SK-N-SH treated with all-trans-retinoic acid at 6 μM for 48 hours (cell line): ENCODE data around the gene SLC38A10.

ENCODE experiments used
- ATAC-seq: fragments of 200-7000 bp; cut with Tn5 transposase; 3 replicates; pipeline ENCODE4 v1.9.1; 2020; ENCODE audit warnings: mild to moderate bottlenecking, moderate library complexity
- ARNTL ChIP-seq: fragments of 450-650 bp; formaldehyde crosslinking; IDR thresholded peaks from 2 replicates; pipeline ENCODE4 v1.5.0; 2020; ENCODE audit warnings: low read depth, mild to moderate bottlenecking, moderate library complexity, borderline replicate concordance
- BACH2 ChIP-seq: fragments of 250-450 bp; sonication (Bioruptor Pico); IDR thresholded peaks from 2 replicates; pipeline ENCODE4 v1.9.0; 2021; ENCODE audit warnings: mild to moderate bottlenecking, borderline replicate concordance
- CSDC2 ChIP-seq: fragments of 250-450 bp; sonication (Bioruptor Pico); IDR thresholded peaks from 2 replicates; pipeline ENCODE4 v1.5.0; 2020; ENCODE audit warnings: mild to moderate bottlenecking, moderate library complexity
- GLIS3 ChIP-seq: fragments of 250-450 bp; sonication (Bioruptor Pico); IDR thresholded peaks from 2 replicates; pipeline ENCODE4 v1.5.0; 2020; ENCODE audit warnings: mild to moderate bottlenecking, moderate library complexity
- ISL1 ChIP-seq: fragments of 250-450 bp; sonication (Bioruptor Pico); IDR thresholded peaks from 2 replicates; pipeline ENCODE4 v2.1.2; 2022; ENCODE audit warnings: mild to moderate bottlenecking, moderate library complexity
- OSR1 ChIP-seq: fragments of 250-450 bp; sonication (Bioruptor Pico); IDR thresholded peaks from 2 replicates; pipeline ENCODE4 v1.8.0; 2022; ENCODE audit warnings: moderate library complexity, mild to moderate bottlenecking, inconsistent platforms
- PPARA ChIP-seq: fragments of 250-450 bp; sonication (Bioruptor Pico); IDR thresholded peaks from 2 replicates; pipeline ENCODE4 v1.5.0; 2020; ENCODE audit warnings: mild to moderate bottlenecking, borderline replicate concordance
- SNAI2 ChIP-seq: fragments of 250-450 bp; sonication (Bioruptor Pico); IDR thresholded peaks from 2 replicates; pipeline ENCODE4 v1.5.0; 2020; ENCODE audit warnings: mild to moderate bottlenecking, moderate library complexity
- TCF4 ChIP-seq: fragments of 250-450 bp; sonication (Bioruptor Pico); IDR thresholded peaks from 2 replicates; pipeline ENCODE4 v1.8.0; 2021; ENCODE audit warnings: mild to moderate bottlenecking, moderate library complexity, borderline replicate concordance
- TOX ChIP-seq: fragments of 250-450 bp; sonication (Bioruptor Pico); IDR thresholded peaks from 2 replicates; pipeline ENCODE4 v1.8.0; 2021; ENCODE audit warnings: mild to moderate bottlenecking, moderate library complexity, borderline replicate concordance
- ZC3H10 ChIP-seq: fragments of 250-450 bp; sonication (Bioruptor Pico); IDR thresholded peaks from 2 replicates; pipeline ENCODE4 v1.5.1; 2021; ENCODE audit warnings: mild to moderate bottlenecking, moderate library complexity
- ZFP3 ChIP-seq: fragments of 250-450 bp; sonication (Bioruptor Pico); IDR thresholded peaks from 2 replicates; pipeline ENCODE4 v1.5.0; 2020; ENCODE audit warnings: mild to moderate bottlenecking, moderate library complexity
- ZFP30 ChIP-seq: fragments of 450-650 bp; formaldehyde crosslinking; IDR thresholded peaks from 2 replicates; pipeline ENCODE4 v1.5.0; 2022; ENCODE audit warnings: mild to moderate bottlenecking, moderate library complexity
- ZNF565 ChIP-seq: fragments of 450-650 bp; formaldehyde crosslinking; conservative IDR thresholded peaks from 2 replicates; pipeline ENCODE4 v1.5.0; 2020; ENCODE audit warnings: low read depth, mild to moderate bottlenecking, moderate library complexity
- ZNF70 ChIP-seq: fragments of 450-650 bp; formaldehyde crosslinking; IDR thresholded peaks from 2 replicates; pipeline ENCODE4 v1.5.0; 2020; ENCODE audit warnings: mild to moderate bottlenecking, moderate library complexity
- ZNF8 ChIP-seq: fragments of 450-650 bp; formaldehyde crosslinking; IDR thresholded peaks from 2 replicates; pipeline ENCODE4 v1.5.0; 2020; ENCODE audit warnings: mild to moderate bottlenecking, moderate library complexity
- TF ChIP-seq, protein P1 (sequence below): fragments of 250-450 bp; sonication (Bioruptor Pico); IDR thresholded peaks from 2 replicates; pipeline ENCODE4 v1.8.0; 2020; ENCODE audit warnings: mild to moderate bottlenecking, moderate library complexity, borderline replicate concordance
- TF ChIP-seq, protein P2 (sequence below): fragments of 250-450 bp; sonication (Bioruptor Pico); IDR thresholded peaks from 2 replicates; pipeline ENCODE4 v1.5.0; 2020; ENCODE audit warnings: mild to moderate bottlenecking, moderate library complexity
- TF ChIP-seq, protein P3 (sequence below): fragments of 250-450 bp; sonication (Bioruptor Pico); IDR thresholded peaks from 2 replicates; pipeline ENCODE4 v1.5.1; 2020; ENCODE audit warnings: low read depth, mild to moderate bottlenecking, moderate library complexity
- TF ChIP-seq, protein P4 (sequence below): fragments of 250-450 bp; sonication (Bioruptor Pico); IDR thresholded peaks from 2 replicates; pipeline ENCODE4 v1.5.1; 2021; ENCODE audit warnings: mild to moderate bottlenecking, moderate library complexity

The SLC38A10 gene

DNA sequence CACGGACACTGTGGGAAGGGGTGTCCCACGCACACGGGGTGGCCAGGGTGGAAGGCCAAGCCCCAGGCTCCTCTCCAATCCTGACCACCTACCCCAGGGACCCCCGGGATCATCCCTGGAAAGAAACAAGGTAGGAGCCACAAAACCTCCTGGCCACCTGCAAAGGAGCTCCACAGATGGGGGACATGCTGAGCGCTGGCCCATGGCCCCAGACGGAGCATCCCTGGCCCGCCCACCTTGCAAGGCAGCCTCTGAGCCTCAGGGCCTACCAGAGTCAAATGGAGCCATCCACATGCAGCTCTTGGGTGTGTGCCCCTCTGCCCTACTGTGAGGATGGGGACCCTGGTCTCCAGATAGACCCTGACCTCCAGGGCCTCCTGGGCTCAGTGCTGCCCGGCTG is 16.3 kb downstream of the SLC38A10 start:
- ATAC-seq = no peak
- TF ChIP-seq, protein P1, sequence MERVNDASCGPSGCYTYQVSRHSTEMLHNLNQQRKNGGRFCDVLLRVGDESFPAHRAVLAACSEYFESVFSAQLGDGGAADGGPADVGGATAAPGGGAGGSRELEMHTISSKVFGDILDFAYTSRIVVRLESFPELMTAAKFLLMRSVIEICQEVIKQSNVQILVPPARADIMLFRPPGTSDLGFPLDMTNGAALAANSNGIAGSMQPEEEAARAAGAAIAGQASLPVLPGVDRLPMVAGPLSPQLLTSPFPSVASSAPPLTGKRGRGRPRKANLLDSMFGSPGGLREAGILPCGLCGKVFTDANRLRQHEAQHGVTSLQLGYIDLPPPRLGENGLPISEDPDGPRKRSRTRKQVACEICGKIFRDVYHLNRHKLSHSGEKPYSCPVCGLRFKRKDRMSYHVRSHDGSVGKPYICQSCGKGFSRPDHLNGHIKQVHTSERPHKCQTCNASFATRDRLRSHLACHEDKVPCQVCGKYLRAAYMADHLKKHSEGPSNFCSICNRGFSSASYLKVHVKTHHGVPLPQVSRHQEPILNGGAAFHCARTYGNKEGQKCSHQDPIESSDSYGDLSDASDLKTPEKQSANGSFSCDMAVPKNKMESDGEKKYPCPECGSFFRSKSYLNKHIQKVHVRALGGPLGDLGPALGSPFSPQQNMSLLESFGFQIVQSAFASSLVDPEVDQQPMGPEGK = no peak
- TF ChIP-seq ZFP3 (CRISPR knock-in tag) (no peak), ZC3H10 (no peak), BACH2 (CRISPR knock-in tag) (no peak), ARNTL (CRISPR knock-in tag) (no peak), ZFP30 (CRISPR knock-in tag) (no peak), TCF4 (CRISPR knock-in tag) (no peak), SNAI2 (CRISPR knock-in tag) (no peak), ZNF8 (no peak), ZNF565 (CRISPR knock-in tag) (no peak), ZNF70 (CRISPR knock-in tag) (no peak), ISL1 (CRISPR knock-in tag) (no peak), GLIS3 (CRISPR knock-in tag) (no peak), TOX (no peak), OSR1 (CRISPR knock-in tag) (no peak)
- TF ChIP-seq, protein P2, sequence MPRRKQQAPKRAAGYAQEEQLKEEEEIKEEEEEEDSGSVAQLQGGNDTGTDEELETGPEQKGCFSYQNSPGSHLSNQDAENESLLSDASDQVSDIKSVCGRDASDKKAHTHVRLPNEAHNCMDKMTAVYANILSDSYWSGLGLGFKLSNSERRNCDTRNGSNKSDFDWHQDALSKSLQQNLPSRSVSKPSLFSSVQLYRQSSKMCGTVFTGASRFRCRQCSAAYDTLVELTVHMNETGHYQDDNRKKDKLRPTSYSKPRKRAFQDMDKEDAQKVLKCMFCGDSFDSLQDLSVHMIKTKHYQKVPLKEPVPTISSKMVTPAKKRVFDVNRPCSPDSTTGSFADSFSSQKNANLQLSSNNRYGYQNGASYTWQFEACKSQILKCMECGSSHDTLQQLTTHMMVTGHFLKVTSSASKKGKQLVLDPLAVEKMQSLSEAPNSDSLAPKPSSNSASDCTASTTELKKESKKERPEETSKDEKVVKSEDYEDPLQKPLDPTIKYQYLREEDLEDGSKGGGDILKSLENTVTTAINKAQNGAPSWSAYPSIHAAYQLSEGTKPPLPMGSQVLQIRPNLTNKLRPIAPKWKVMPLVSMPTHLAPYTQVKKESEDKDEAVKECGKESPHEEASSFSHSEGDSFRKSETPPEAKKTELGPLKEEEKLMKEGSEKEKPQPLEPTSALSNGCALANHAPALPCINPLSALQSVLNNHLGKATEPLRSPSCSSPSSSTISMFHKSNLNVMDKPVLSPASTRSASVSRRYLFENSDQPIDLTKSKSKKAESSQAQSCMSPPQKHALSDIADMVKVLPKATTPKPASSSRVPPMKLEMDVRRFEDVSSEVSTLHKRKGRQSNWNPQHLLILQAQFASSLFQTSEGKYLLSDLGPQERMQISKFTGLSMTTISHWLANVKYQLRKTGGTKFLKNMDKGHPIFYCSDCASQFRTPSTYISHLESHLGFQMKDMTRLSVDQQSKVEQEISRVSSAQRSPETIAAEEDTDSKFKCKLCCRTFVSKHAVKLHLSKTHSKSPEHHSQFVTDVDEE (CRISPR knock-in tag) = no peak
- TF ChIP-seq, protein P3, sequence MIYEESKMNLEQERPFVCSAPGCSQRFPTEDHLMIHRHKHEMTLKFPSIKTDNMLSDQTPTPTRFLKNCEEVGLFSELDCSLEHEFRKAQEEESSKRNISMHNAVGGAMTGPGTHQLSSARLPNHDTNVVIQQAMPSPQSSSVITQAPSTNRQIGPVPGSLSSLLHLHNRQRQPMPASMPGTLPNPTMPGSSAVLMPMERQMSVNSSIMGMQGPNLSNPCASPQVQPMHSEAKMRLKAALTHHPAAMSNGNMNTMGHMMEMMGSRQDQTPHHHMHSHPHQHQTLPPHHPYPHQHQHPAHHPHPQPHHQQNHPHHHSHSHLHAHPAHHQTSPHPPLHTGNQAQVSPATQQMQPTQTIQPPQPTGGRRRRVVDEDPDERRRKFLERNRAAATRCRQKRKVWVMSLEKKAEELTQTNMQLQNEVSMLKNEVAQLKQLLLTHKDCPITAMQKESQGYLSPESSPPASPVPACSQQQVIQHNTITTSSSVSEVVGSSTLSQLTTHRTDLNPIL (CRISPR knock-in tag) = no peak

DNA sequence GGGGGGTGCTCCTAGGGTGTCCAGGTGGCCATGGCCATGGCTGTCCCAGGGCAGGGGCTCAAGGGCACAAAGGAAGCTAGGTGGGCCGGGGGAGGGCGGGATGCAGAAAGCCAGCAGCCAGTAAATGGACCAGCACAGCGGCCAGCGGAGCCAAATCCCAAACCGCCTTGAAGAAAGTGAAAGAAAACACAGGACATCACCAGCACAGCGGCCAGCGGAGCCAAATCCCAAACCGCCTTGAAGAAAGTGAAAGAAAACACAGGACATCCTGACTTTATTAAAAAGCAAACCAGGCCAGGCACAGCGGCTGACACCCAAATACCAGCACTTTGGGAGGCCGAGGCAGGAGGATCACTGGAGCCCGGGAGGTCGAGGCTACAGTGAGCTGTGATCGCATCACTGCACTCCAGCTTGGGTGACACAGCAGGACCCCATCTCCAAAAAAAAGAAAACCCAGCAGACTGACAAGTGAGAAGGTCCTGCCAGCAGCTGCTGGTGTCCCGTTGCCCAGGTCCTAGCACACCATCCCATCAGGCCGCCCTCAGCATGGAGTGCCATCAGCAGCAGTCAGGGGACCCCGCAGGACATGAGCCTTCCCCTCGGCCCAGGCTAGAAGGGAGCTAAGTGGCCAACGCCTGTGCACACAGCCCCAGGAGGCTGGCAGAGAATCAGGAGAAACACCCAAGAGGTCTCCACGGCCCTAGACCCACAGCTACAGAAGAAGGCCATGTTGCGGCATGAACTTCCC is 17.0 kb downstream of the SLC38A10 start:
- no peak for ATAC-seq
- TF ChIP-seq, protein P2 (CRISPR knock-in tag) = no peak
- TF ChIP-seq PPARA (CRISPR knock-in tag) (no peak), ZFP3 (CRISPR knock-in tag) (no peak), ZNF70 (CRISPR knock-in tag) (no peak), ZNF8 (no peak)
- TF ChIP-seq, protein P4, sequence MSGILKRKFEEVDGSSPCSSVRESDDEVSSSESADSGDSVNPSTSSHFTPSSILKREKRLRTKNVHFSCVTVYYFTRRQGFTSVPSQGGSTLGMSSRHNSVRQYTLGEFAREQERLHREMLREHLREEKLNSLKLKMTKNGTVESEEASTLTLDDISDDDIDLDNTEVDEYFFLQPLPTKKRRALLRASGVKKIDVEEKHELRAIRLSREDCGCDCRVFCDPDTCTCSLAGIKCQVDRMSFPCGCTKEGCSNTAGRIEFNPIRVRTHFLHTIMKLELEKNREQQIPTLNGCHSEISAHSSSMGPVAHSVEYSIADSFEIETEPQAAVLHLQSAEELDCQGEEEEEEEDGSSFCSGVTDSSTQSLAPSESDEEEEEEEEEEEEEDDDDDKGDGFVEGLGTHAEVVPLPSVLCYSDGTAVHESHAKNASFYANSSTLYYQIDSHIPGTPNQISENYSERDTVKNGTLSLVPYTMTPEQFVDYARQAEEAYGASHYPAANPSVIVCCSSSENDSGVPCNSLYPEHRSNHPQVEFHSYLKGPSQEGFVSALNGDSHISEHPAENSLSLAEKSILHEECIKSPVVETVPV (CRISPR knock-in tag) = no peak

DNA sequence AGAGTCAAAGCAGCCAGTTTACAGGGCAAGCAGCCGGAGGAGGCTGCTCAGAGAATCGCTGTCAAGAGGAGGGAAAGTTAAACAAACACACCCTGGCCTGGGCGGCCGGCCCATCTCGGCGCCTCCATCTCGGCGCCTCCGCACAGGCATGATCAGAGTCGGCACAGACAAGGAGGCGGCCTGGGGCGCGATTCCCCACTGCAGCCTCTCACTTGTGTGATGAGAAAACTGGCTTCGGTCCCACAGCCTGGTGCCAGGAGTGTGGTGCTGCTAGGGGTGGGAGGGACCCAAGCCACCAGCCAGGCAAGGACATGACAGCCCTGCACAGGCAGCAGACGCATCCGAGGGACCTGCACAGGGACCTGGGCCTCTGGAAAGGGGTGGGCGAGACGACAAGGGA is 17.7 kb downstream of the SLC38A10 start:
- peak; percentile 63 for ATAC-seq
- TF ChIP-seq CSDC2 (no peak), BACH2 (CRISPR knock-in tag) (no peak)
- TF ChIP-seq, protein P4 (CRISPR knock-in tag) = no peak
